Panc1 (cell line): ENCODE data around the gene MAP2K6.

Experiments
- POLR2AphosphoS5 ChIP-seq: IDR thresholded peaks from 2 replicates; pipeline ENCODE4 v1.6.1; 2012; ENCODE audit warnings: mild to moderate bottlenecking, low read depth, low read length, moderate library complexity
- SIN3A ChIP-seq: IDR thresholded peaks from 2 replicates; pipeline ENCODE4 v1.6.1; 2012; ENCODE audit warnings: low read depth, mild to moderate bottlenecking, low read length, moderate library complexity, borderline replicate concordance; ENCODE audit not compliant: insufficient read depth
- TF ChIP-seq, protein P1 (sequence below): fragments of 450-650 bp; IDR thresholded peaks from 2 replicates; pipeline ENCODE4 v1.5.1; 2017; ENCODE audit warnings: mild to moderate bottlenecking
- TF ChIP-seq, protein P2 (sequence below), 2 experiments: IDR thresholded peaks; 2 replicates each; pipeline ENCODE4 v1.6.1; 2011 to 2012; ENCODE audit warnings: low read depth in 2 of 2, control low read depth in 1 of 2, low read length in 1 of 2, mild to moderate bottlenecking in 1 of 2, moderate library complexity in 1 of 2; ENCODE audit not compliant: insufficient read depth in 1 of 2

DNA sequence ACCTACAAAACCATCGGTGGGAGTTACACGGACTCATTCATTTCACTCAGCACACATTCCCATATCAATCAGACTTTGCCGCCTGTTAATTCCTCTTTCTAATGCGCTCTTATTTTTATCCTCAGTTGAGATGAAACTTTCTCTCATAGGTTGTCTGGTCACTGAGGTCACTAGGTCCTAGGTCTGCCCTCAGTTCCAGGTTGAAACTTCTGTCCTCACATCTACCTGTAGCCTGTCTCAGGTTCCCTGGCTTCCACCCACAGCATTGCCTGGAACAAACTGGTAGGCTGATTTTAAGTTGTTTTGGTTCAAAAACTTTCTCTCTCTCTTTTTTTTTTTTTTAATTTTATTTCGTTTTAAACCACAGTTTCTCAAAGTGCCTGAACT is 119.7 kb downstream of the MAP2K6 start:
- TF ChIP-seq, protein P1, sequence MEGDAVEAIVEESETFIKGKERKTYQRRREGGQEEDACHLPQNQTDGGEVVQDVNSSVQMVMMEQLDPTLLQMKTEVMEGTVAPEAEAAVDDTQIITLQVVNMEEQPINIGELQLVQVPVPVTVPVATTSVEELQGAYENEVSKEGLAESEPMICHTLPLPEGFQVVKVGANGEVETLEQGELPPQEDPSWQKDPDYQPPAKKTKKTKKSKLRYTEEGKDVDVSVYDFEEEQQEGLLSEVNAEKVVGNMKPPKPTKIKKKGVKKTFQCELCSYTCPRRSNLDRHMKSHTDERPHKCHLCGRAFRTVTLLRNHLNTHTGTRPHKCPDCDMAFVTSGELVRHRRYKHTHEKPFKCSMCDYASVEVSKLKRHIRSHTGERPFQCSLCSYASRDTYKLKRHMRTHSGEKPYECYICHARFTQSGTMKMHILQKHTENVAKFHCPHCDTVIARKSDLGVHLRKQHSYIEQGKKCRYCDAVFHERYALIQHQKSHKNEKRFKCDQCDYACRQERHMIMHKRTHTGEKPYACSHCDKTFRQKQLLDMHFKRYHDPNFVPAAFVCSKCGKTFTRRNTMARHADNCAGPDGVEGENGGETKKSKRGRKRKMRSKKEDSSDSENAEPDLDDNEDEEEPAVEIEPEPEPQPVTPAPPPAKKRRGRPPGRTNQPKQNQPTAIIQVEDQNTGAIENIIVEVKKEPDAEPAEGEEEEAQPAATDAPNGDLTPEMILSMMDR, result no peak
- TF ChIP-seq POLR2AphosphoS5 (no peak), SIN3A (no peak)
- TF ChIP-seq, protein P2, sequence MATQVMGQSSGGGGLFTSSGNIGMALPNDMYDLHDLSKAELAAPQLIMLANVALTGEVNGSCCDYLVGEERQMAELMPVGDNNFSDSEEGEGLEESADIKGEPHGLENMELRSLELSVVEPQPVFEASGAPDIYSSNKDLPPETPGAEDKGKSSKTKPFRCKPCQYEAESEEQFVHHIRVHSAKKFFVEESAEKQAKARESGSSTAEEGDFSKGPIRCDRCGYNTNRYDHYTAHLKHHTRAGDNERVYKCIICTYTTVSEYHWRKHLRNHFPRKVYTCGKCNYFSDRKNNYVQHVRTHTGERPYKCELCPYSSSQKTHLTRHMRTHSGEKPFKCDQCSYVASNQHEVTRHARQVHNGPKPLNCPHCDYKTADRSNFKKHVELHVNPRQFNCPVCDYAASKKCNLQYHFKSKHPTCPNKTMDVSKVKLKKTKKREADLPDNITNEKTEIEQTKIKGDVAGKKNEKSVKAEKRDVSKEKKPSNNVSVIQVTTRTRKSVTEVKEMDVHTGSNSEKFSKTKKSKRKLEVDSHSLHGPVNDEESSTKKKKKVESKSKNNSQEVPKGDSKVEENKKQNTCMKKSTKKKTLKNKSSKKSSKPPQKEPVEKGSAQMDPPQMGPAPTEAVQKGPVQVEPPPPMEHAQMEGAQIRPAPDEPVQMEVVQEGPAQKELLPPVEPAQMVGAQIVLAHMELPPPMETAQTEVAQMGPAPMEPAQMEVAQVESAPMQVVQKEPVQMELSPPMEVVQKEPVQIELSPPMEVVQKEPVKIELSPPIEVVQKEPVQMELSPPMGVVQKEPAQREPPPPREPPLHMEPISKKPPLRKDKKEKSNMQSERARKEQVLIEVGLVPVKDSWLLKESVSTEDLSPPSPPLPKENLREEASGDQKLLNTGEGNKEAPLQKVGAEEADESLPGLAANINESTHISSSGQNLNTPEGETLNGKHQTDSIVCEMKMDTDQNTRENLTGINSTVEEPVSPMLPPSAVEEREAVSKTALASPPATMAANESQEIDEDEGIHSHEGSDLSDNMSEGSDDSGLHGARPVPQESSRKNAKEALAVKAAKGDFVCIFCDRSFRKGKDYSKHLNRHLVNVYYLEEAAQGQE (IDR thresholded peaks at IDR 0.05; ENCODE audit: insufficient read depth in 1 of 2, low read depth in 2 of 2, low read length in 1 of 2), result no peak
